B cell (primary cell): ENCODE results near the gene GET4. TPM values are rescaled to one million over a fixed set of nuclear protein-coding genes. Genes with fewer than 3 reads are reported as not detected.

Source experiments
- ATAC-seq: fragments of 200-7000 bp; cut with Tn5 transposase; one replicate; pipeline ENCODE4 v1.10.0; 2021; ENCODE audit warnings: low read depth, mild to moderate bottlenecking, moderate number of reproducible peaks, moderate library complexity
- CTCF ChIA-PET: fragments of 350-600 bp; sonication (Branson Sonifier 250); formaldehyde crosslinking; loops from one replicate; lab custom pipeline; 2021; ENCODE audit warnings: antibody characterized with exemption, inconsistent platforms; lab: Charles Lee
- POLR2A ChIA-PET: fragments of 350-600 bp; sonication (Branson Sonifier 250); formaldehyde crosslinking; loops from one replicate; lab custom pipeline; 2021; ENCODE audit warnings: antibody characterized with exemption; lab: Charles Lee
- DNase-seq: peaks from one replicate; pipeline ENCODE4 v3.0.0; 2013
- H2AFZ ChIP-seq: 2 replicates; pipeline ENCODE4 v1.6.1; 2012; ENCODE audit warnings: mild to moderate bottlenecking, low read depth, low read length; ENCODE audit not compliant: insufficient read depth, poor library complexity, severe bottlenecking
- H3K27ac ChIP-seq, 2 donors: 1 replicate in 1 of 2; 2 replicates in 1 of 2; pipeline ENCODE4 v1.5.1; 2012 to 2013; ENCODE audit warnings: low read length in 2 of 2, mild to moderate bottlenecking in 2 of 2, moderate library complexity in 1 of 2
- H3K27me3 ChIP-seq, 4 experiments: fragments of 200-600 bp in 1 of 4; sonication (generic) in 1 of 4; replicated peaks in 1 of 4; 1 replicate in 2 of 4; 2 replicates in 2 of 4; pipeline versions ENCODE4 v1.6.1 to v1.7.0; 2013 to 2016; ENCODE audit warnings: low read length in 3 of 4, mild to moderate bottlenecking in 2 of 4, mixed read lengths in 1 of 4, moderate library complexity in 1 of 4; ENCODE audit not compliant: insufficient read depth in 4 of 4, control insufficient read depth in 3 of 4; ENCODE audit errors: control extremely low read depth in 1 of 4
- H3K36me3 ChIP-seq, 2 experiments: replicated peaks in 1 of 2; 1 replicate in 1 of 2; 2 replicates in 1 of 2; pipeline versions ENCODE4 v1.6.1 to v1.7.1; 2013; ENCODE audit warnings: low read length in 1 of 2; ENCODE audit not compliant: insufficient read depth in 2 of 2, control insufficient read depth in 1 of 2; ENCODE audit errors: control extremely low read depth in 1 of 2, extremely low read depth in 1 of 2
- H3K4me1 ChIP-seq, 2 donors: fragments of 200-600 bp in 1 of 2; sonication (generic) in 1 of 2; 1 replicate in 1 of 2; 2 replicates in 1 of 2; pipeline versions ENCODE4 v1.5.1 to v1.6.1; 2013 to 2017; ENCODE audit warnings: low read length in 2 of 2; ENCODE audit not compliant: control insufficient read depth in 2 of 2, insufficient read depth in 2 of 2
- H3K4me2 ChIP-seq: replicated peaks from 2 replicates; pipeline ENCODE3; 2012; ENCODE audit warnings: mild to moderate bottlenecking, low read depth, low read length; ENCODE audit not compliant: poor library complexity, severe bottlenecking
- H3K4me3 ChIP-seq, 5 experiments: fragments of 200-600 bp in 1 of 5; sonication (generic) in 1 of 5; 1 replicate in 3 of 5; 2 replicates in 2 of 5; pipeline versions ENCODE4 v1.5.1 to v1.7.0; 2011 to 2016; ENCODE audit warnings: low read length in 4 of 5, mild to moderate bottlenecking in 4 of 5, low read depth in 2 of 5, control low read depth in 1 of 5, moderate library complexity in 1 of 5; ENCODE audit not compliant: insufficient read depth in 1 of 5; ENCODE audit errors: control extremely low read depth in 1 of 5, extremely low read depth in 1 of 5
- H3K79me2 ChIP-seq: fragments of 200-600 bp; sonication (generic); one replicate; pipeline ENCODE4 v1.6.0; 2016; ENCODE audit warnings: low read length; ENCODE audit not compliant: control insufficient read depth, insufficient read depth
- H3K9ac ChIP-seq: fragments of 200-600 bp; sonication (generic); 2 replicates; pipeline ENCODE4 v1.6.1; 2017; ENCODE audit warnings: mild to moderate bottlenecking, low read length, moderate library complexity
- H3K9me3 ChIP-seq, 3 donors: one replicate each; pipeline versions ENCODE4 v1.6.1 to v1.7.1; 2013; ENCODE audit warnings: low read length in 2 of 3; ENCODE audit not compliant: control insufficient read depth in 2 of 3, insufficient read depth in 1 of 3; ENCODE audit errors: control extremely low read depth in 1 of 3
- H4K20me1 ChIP-seq: 2 replicates; pipeline ENCODE4 v1.6.0; 2012; ENCODE audit warnings: mild to moderate bottlenecking, low read length; ENCODE audit not compliant: insufficient read depth, control insufficient read depth, poor library complexity, severe bottlenecking
- H3K27ac Mint-ChIP-seq: one replicate; pipeline ENCODE4 v1.8.0; 2021; ENCODE audit warnings: mixed read lengths
- H3K27me3 Mint-ChIP-seq: one replicate; pipeline ENCODE4 v1.8.0; 2021; ENCODE audit warnings: mixed read lengths
- H3K4me1 Mint-ChIP-seq: one replicate; pipeline ENCODE4 v1.8.0; 2021; ENCODE audit warnings: mixed read lengths
- H3K4me3 Mint-ChIP-seq: one replicate; pipeline ENCODE4 v1.8.0; 2021; ENCODE audit warnings: mixed read lengths
- H3K9me3 Mint-ChIP-seq: one replicate; pipeline ENCODE4 v1.8.0; 2022; ENCODE audit warnings: mixed read lengths; ENCODE audit not compliant: insufficient read depth
- EZH2 ChIP-seq: IDR thresholded peaks from 2 replicates; pipeline ENCODE4 v1.6.1; 2012; ENCODE audit warnings: borderline replicate concordance, low read depth, mild to moderate bottlenecking, moderate library complexity, low read length; ENCODE audit not compliant: insufficient read depth, poor library complexity, severe bottlenecking
- WGBS: methylation state at CpG from one replicate; pipeline ENCODE4 v1.1.5; 2013; ENCODE audit warnings: missing lambda C conversion rate; ENCODE audit not compliant: insufficient coverage; 5-methylcytosine and 5-hydroxymethylcytosine counted together
- intact Hi-C: fragments of 100-400 bp; cut with micrococcal nuclease; formaldehyde crosslinking; loops from one replicate; pipeline ENCODE4 v1.10.0; 2022
- polyA plus RNA-seq: library from polyadenylated mRNA; depleted of rRNA; stranded (reverse); fragments of >200 nt; gene quantifications from 2 replicates; pipeline ENCODE4 v1.2.3, GENCODE V29; 2012
- total RNA-seq, 2 donors: library from RNA; stranded (reverse); fragments of 120-200 nt in 1 of 2; gene quantifications; 1 replicate in 1 of 2; 2 replicates in 1 of 2; pipeline versions ENCODE4 v1.2.3 to v1.2.4, GENCODE V29; 2013 to 2022
- TF ChIP-seq, protein P1 (sequence below): fragments of 200-600 bp; IDR thresholded peaks from one replicate; pipeline ENCODE4 v1.8.0; 2022; ENCODE audit warnings: antibody characterized with exemption, mild to moderate bottlenecking

The GET4 gene
- total and polyA plus RNA-seq, 2 donors (not counting 1 experiment from before 2014, with no cell fraction given) = 53.5 to 65.5 TPM

- peaks cover 2% of the 10 kb centered on the region for H3K4me1 Mint-ChIP-seq
- no peaks in the 10 kb centered on the region for H3K27me3 Mint-ChIP-seq
- no peak for ATAC-seq
- H3K9me3 Mint-ChIP-seq = no peaks in the 10 kb centered on the region
- H3K27me3 ChIP-seq = no peaks in the 10 kb centered on the region
- no peak overlapping the region for H3K4me3 Mint-ChIP-seq
- intact Hi-C loops = no loop called here
- H3K36me3 ChIP-seq = peaks cover 0 to 65% of the 10 kb centered on the region in 2 experiments
- H4K20me1 ChIP-seq = peaks cover 85% of the 10 kb centered on the region
- ChIA-PET CTCF (no interaction called here), POLR2A (no interaction called here)
- no peak for DNase-seq
- WGBS = 91% methylated on average over 14 of the region's 15 CpGs
- H3K79me2 ChIP-seq = peaks cover 56% of the 10 kb centered on the region
- no peak overlapping the region for H3K27ac ChIP-seq
- TF ChIP-seq EZH2 = no peak
- TF ChIP-seq, protein P1, sequence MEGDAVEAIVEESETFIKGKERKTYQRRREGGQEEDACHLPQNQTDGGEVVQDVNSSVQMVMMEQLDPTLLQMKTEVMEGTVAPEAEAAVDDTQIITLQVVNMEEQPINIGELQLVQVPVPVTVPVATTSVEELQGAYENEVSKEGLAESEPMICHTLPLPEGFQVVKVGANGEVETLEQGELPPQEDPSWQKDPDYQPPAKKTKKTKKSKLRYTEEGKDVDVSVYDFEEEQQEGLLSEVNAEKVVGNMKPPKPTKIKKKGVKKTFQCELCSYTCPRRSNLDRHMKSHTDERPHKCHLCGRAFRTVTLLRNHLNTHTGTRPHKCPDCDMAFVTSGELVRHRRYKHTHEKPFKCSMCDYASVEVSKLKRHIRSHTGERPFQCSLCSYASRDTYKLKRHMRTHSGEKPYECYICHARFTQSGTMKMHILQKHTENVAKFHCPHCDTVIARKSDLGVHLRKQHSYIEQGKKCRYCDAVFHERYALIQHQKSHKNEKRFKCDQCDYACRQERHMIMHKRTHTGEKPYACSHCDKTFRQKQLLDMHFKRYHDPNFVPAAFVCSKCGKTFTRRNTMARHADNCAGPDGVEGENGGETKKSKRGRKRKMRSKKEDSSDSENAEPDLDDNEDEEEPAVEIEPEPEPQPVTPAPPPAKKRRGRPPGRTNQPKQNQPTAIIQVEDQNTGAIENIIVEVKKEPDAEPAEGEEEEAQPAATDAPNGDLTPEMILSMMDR = no peak
- H2AFZ ChIP-seq = no peak overlapping the region
- no peak overlapping the region for H3K4me3 ChIP-seq
- no peak overlapping the region for H3K9ac ChIP-seq
- no peak overlapping the region for H3K27ac Mint-ChIP-seq
- H3K4me2 ChIP-seq = no peak overlapping the region
- no peaks in the 10 kb centered on the region for H3K4me1 ChIP-seq
- H3K9me3 ChIP-seq = no peaks in the 10 kb centered on the region
Measured at GRCh38 chr7:889025-889390, 12.7 kb downstream of the GET4 start.

DNA sequence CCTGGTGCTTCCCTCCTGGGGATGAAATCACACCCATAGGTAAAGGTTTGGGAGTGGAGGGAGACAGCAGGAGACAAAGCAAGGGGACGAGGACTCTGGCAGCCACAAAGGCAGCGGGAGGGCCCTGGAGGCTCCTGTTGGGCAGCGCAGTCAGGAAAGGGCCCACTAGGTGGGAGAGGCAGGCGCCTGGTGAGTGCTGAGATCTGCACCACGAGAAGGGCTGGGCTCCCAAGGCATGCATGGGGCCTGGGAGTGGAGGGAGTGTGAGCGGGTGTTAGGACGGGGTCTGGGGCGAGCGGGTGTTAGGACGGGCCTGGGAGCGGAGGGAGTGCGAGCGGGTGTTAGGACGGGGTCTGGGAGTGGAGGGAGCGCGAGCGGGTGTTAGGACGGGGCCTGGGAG is 13.0 kb downstream of the GET4 start:
- H4K20me1 ChIP-seq = peaks cover 82% of the 10 kb centered on the region
- WGBS = 93% methylated on average over 5 of the region's 18 CpGs

More for the DNA sequence above, 13.0 kb downstream of the GET4 start:
- no peaks in the 10 kb centered on the region for H3K9me3 ChIP-seq
- H3K4me1 ChIP-seq = no peaks in the 10 kb centered on the region
- H3K27ac Mint-ChIP-seq = no peak overlapping the region
- intact Hi-C loops = no loop called here
- H3K36me3 ChIP-seq = peaks cover 0 to 69% of the 10 kb centered on the region in 2 experiments
- TF ChIP-seq EZH2 = no peak
- TF ChIP-seq, protein P1 = no peak
- no peak overlapping the region for H2AFZ ChIP-seq
- POLR2A ChIA-PET = no interaction called here
- ATAC-seq (no peak), DNase-seq (no peak)
- CTCF ChIA-PET = no interaction called here
- H3K79me2 ChIP-seq = peaks cover 52% of the 10 kb centered on the region
- peaks cover 2% of the 10 kb centered on the region for H3K4me1 Mint-ChIP-seq
- H3K9ac ChIP-seq = no peak overlapping the region
- H3K4me3 ChIP-seq = no peak overlapping the region
- H3K4me2 ChIP-seq = no peak overlapping the region
- H3K27me3 Mint-ChIP-seq = no peaks in the 10 kb centered on the region
- H3K9me3 Mint-ChIP-seq = no peaks in the 10 kb centered on the region
- no peaks in the 10 kb centered on the region for H3K27me3 ChIP-seq
- no peak overlapping the region for H3K4me3 Mint-ChIP-seq
- H3K27ac ChIP-seq = no peak overlapping the region
